Lower lobe of right lung (tissue), 2 donors: Measurements from ENCODE around the gene CADM4. TPM values are rescaled to one million over a fixed set of nuclear protein-coding genes. Genes with fewer than 3 reads are reported as not detected.

Experiments
- ATAC-seq, 2 donors: fragments of 200-7000 bp; cut with Tn5 transposase; one replicate each; pipeline ENCODE4 v1.9.1; 2020 to 2022; ENCODE audit warnings: mild to moderate bottlenecking in 2 of 2, moderate library complexity in 2 of 2
- DNase-seq: peaks from one replicate; pipeline ENCODE4 v3.0.0-alpha.2; 2020
- H3K27ac ChIP-seq: fragments of 200-600 bp; one replicate; pipeline ENCODE4 v1.8.0; 2022
- H3K27me3 ChIP-seq: fragments of 200-600 bp; one replicate; pipeline ENCODE4 v1.8.0; 2022; ENCODE audit warnings: low read depth
- H3K36me3 ChIP-seq: fragments of 200-600 bp; one replicate; pipeline ENCODE4 v1.8.0; 2022; ENCODE audit warnings: mild to moderate bottlenecking
- H3K4me1 ChIP-seq: fragments of 200-600 bp; one replicate; pipeline ENCODE4 v1.8.0; 2022
- H3K4me3 ChIP-seq: fragments of 200-600 bp; one replicate; pipeline ENCODE4 v1.8.0; 2022; ENCODE audit warnings: mild to moderate bottlenecking
- H3K9me3 ChIP-seq: fragments of 200-600 bp; one replicate; pipeline ENCODE4 v1.8.0; 2022
- CTCF ChIP-seq: fragments of 200-600 bp; IDR thresholded peaks from one replicate; pipeline ENCODE4 v1.8.0; 2022; ENCODE audit warnings: antibody characterized with exemption, mild to moderate bottlenecking
- intact Hi-C: fragments of 100-400 bp; cut with DNase I; formaldehyde crosslinking; loops from one replicate; pipeline ENCODE4 v1.11.0; 2022
- total RNA-seq: library from RNA; stranded (reverse); fragmentation: NEBNext Ultra II Directional; extraction: Animal tissue kit (Norgen Biotek cat#: 25700); gene quantifications from one replicate; pipeline ENCODE4 v1.2.1, GENCODE V29; 2021
- donor health status: DM: no; HTN: yes; CAD: no; lungs with severe emphysema.

Gene CADM4
- total RNA-seq, 1 donor from 2014 or later: 8.1 TPM

GRCh38 chr19:43599635-43600295, 39.9 kb downstream of the CADM4 start:
- H3K4me1 ChIP-seq: peaks cover 27% of the 10 kb centered on the region
- H3K27ac ChIP-seq: no peak overlapping the region
- ATAC-seq (no peak), DNase-seq (no peak)
- H3K4me3 ChIP-seq: no peak overlapping the region
- no peaks in the 10 kb centered on the region for H3K9me3 ChIP-seq
- peaks cover 34% of the 10 kb centered on the region for H3K36me3 ChIP-seq
- TF ChIP-seq CTCF: no peak
- intact Hi-C loops: no loop called here
- H3K27me3 ChIP-seq: no peaks in the 10 kb centered on the region

GRCh38 chr19:43598445-43599240, 41.0 kb downstream of the CADM4 start:
- H3K27ac ChIP-seq: no peak overlapping the region
- ATAC-seq (no peak), DNase-seq (no peak)
- H3K27me3 ChIP-seq: no peaks in the 10 kb centered on the region
- peaks cover 41% of the 10 kb centered on the region for H3K36me3 ChIP-seq
- H3K4me3 ChIP-seq: no peak overlapping the region
- H3K9me3 ChIP-seq: no peaks in the 10 kb centered on the region
- intact Hi-C loops: no loop called here
- TF ChIP-seq CTCF: no peak
- H3K4me1 ChIP-seq: peaks cover 38% of the 10 kb centered on the region

- DNase-seq (no peak), ATAC-seq (no peak)
- intact Hi-C loops: no loop called here
- no peak for TF ChIP-seq CTCF
- peaks cover 41% of the 10 kb centered on the region for H3K4me1 ChIP-seq
- H3K27me3 ChIP-seq: no peaks in the 10 kb centered on the region
- H3K27ac ChIP-seq: no peak overlapping the region
- peaks cover 49% of the 10 kb centered on the region for H3K36me3 ChIP-seq
- peak overlapping the region; percentile 77 for H3K4me3 ChIP-seq
- H3K9me3 ChIP-seq: no peaks in the 10 kb centered on the region
Observed at GRCh38 chr19:43597876-43598275, 41.8 kb downstream of the CADM4 start.

GRCh38 chr19:43596842-43597461, 42.7 kb downstream of the CADM4 start:
- Histone ChIP-seq H3K36me3 (peaks cover 58% of the 10 kb centered on the region), H3K27ac (peak overlapping the region; percentile 99), H3K4me3 (peak overlapping the region; percentile 77), H3K9me3 (no peaks in the 10 kb centered on the region), H3K27me3 (no peaks in the 10 kb centered on the region), H3K4me1 (peaks cover 41% of the 10 kb centered on the region)
- ATAC-seq (no peak), DNase-seq (no peak)
- intact Hi-C loops: no loop called here
- no peak for TF ChIP-seq CTCF

GRCh38 chr19:43595999-43596841, 43.4 kb downstream of the CADM4 start, which contains the start of the genes IRGQ and ZNF576:
Gene IRGQ, minus strand, starts transcription at chr19:43596134. Its CDS starts 796 bp downstream, at chr19:43595338.
Gene ZNF576, plus strand, starts transcription at chr19:43596595. Its CDS starts 514 bp downstream, at chr19:43597109.
- ATAC-seq: peak; percentile 94 to 96
- peaks cover 41% of the 10 kb centered on the region for H3K4me1 ChIP-seq
- peak; percentile 100 for DNase-seq
- H3K27me3 ChIP-seq: no peaks in the 10 kb centered on the region
- no peaks in the 10 kb centered on the region for H3K9me3 ChIP-seq
- peak within 1 kb of the TSS; percentile 77 for H3K4me3 ChIP-seq
- H3K36me3 ChIP-seq: peaks cover 57% of the 10 kb centered on the region
- peak within 1 kb of the TSS; percentile 99 for H3K27ac ChIP-seq
- no peak for TF ChIP-seq CTCF
- intact Hi-C loops: no loop called here
